MM.1S (cell line): ENCODE data around the gene CCDC28A.
A peak's percentile ranks its signal among the peaks of the same experiment; 100 is the strongest.

Experiments
- DNase-seq: peaks from one replicate; pipeline ENCODE4 v3.0.0-alpha.2; 2015
- H2AFZ ChIP-seq: fragments of 300-600 bp; sonication (generic); 2 replicates; pipeline ENCODE4 v1.6.0; 2016; ENCODE audit warnings: antibody characterized with exemption, low read length
- H3F3A ChIP-seq: fragments of 300-600 bp; sonication (generic); 2 replicates; pipeline ENCODE4 v1.6.1; 2016; ENCODE audit warnings: mild to moderate bottlenecking, antibody characterized with exemption, low read length, moderate library complexity, mixed read lengths; ENCODE audit not compliant: insufficient read depth
- H3K27ac ChIP-seq: fragments of 300-600 bp; sonication (generic); 2 replicates; pipeline ENCODE4 v1.5.1; 2016; ENCODE audit warnings: mild to moderate bottlenecking, low read length
- H3K27me3 ChIP-seq: fragments of 300-600 bp; sonication (generic); replicated peaks from 2 replicates; pipeline ENCODE4 v1.6.0; 2016; ENCODE audit warnings: low read length; ENCODE audit not compliant: insufficient read depth
- H3K36me3 ChIP-seq: fragments of 300-600 bp; sonication (generic); replicated peaks from 2 replicates; pipeline ENCODE4 v1.6.1; 2016; ENCODE audit warnings: mild to moderate bottlenecking, low read length, mixed read lengths; ENCODE audit not compliant: insufficient read depth
- H3K4me1 ChIP-seq: fragments of 300-600 bp; sonication (generic); 2 replicates; pipeline ENCODE4 v1.6.1; 2016; ENCODE audit warnings: low read length, mixed read lengths
- H3K4me2 ChIP-seq: fragments of 300-600 bp; sonication (generic); 2 replicates; pipeline ENCODE4 v1.6.0; 2016; ENCODE audit warnings: low read depth, low read length
- H3K4me3 ChIP-seq: fragments of 300-600 bp; sonication (generic); 2 replicates; pipeline ENCODE4 v1.5.1; 2016; ENCODE audit warnings: low read length, mixed read lengths
- H3K79me2 ChIP-seq: fragments of 300-600 bp; sonication (generic); 2 replicates; pipeline ENCODE4 v1.6.1; 2016; ENCODE audit warnings: mixed run types, low read length, mixed read lengths
- H3K9ac ChIP-seq: fragments of 300-600 bp; sonication (generic); 2 replicates; pipeline ENCODE4 v1.6.1; 2016; ENCODE audit warnings: low read length, mixed read lengths
- H3K9me2 ChIP-seq: fragments of 300-600 bp; sonication (generic); replicated peaks from 2 replicates; pipeline ENCODE4 v1.6.1; 2016; ENCODE audit warnings: mild to moderate bottlenecking, low read length, mixed read lengths; ENCODE audit not compliant: insufficient read depth
- H3K9me3 ChIP-seq: fragments of 300-600 bp; sonication (generic); replicated peaks from 2 replicates; pipeline ENCODE4 v1.6.1; 2016; ENCODE audit warnings: mild to moderate bottlenecking, low read length, mixed read lengths; ENCODE audit not compliant: insufficient read depth
- H4K20me1 ChIP-seq: fragments of 300-600 bp; sonication (generic); 2 replicates; pipeline ENCODE4 v1.6.1; 2016; ENCODE audit warnings: mild to moderate bottlenecking, low read length, moderate library complexity, mixed read lengths; ENCODE audit not compliant: insufficient read depth
- CTCF ChIP-seq: fragments of 300-600 bp; sonication (generic); IDR thresholded peaks from 2 replicates; pipeline ENCODE4 v1.5.1; 2016; ENCODE audit warnings: antibody characterized with exemption, low read length, mixed read lengths
- EZH2 ChIP-seq: fragments of 300-600 bp; sonication (generic); optimal IDR thresholded peaks from 2 replicates; pipeline ENCODE3; 2017; ENCODE audit warnings: low read depth, mild to moderate bottlenecking, antibody characterized with exemption, low read length, mixed read lengths
- EZH2phosphoT487 ChIP-seq: fragments of 300-600 bp; sonication (generic); IDR thresholded peaks from 2 replicates; pipeline ENCODE4 v1.6.1; 2018; ENCODE audit warnings: antibody characterized with exemption, low read length

The CCDC28A gene

DNA sequence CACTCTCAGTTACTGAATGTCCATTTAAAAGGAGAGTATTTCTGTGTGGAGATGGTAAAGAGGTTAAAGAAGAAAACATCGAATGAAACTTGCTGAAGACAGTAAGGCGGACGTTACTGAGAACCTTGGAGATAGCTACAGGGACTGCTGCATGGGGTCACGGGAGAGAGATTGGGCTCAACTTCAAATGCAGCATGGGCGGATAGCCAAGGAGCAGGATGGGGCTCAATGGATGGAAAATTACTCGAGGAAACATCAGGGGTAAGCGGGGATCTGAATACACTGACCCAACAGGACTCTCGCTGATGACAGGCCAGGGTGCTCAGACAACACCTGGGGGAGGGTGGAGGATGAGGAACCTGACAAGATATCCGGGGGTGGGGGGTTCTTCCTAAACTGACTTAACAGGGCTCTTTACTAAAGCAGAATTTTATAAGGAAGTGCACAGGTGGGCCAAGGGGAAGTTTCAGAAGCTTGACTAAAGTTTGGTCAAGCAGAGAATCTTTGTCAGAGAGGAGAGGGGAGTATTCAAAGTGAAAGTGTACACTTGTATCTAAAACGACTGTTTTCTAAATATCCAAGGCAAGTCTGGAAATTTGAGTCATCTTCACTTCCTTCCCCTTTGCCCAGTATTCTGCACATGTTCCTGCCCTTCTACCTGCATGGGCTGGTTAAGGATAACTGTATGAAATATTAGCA lies 45.1 kb downstream of the CCDC28A start:
- no peak overlapping the region for H3K27ac ChIP-seq
- H3K36me3 ChIP-seq: no peaks in the 10 kb centered on the region
- no peaks in the 10 kb centered on the region for H4K20me1 ChIP-seq
- H3K9me2 ChIP-seq: no peaks in the 10 kb centered on the region
- no peaks in the 10 kb centered on the region for H3K9me3 ChIP-seq
- TF ChIP-seq EZH2phosphoT487 (no peak), CTCF (no peak), EZH2 (no peak)
- no peak for DNase-seq
- H3K79me2 ChIP-seq: no peaks in the 10 kb centered on the region
- no peaks in the 10 kb centered on the region for H3F3A ChIP-seq
- no peaks in the 10 kb centered on the region for H3K27me3 ChIP-seq
- H3K4me1 ChIP-seq: 0 out of 2 replicates have a peak, but pooled peaks cover 9% of the 10 kb centered on the region
- no peak overlapping the region for H2AFZ ChIP-seq
- no peak overlapping the region for H3K9ac ChIP-seq
- no peak overlapping the region for H3K4me3 ChIP-seq
- peak overlapping the region; percentile 25; the same call in 1 of the 2 replicates for H3K4me2 ChIP-seq

- 0 out of 2 replicates have a peak, but pooled peaks cover 9% of the 10 kb centered on the region for H3K4me1 ChIP-seq
- TF ChIP-seq EZH2phosphoT487 (no peak), EZH2 (no peak), CTCF (no peak)
- H4K20me1 ChIP-seq: no peaks in the 10 kb centered on the region
- no peak overlapping the region for H3K9ac ChIP-seq
- H3K36me3 ChIP-seq: no peaks in the 10 kb centered on the region
- no peak for DNase-seq
- H3K9me3 ChIP-seq: no peaks in the 10 kb centered on the region
- no peak overlapping the region for H3K4me3 ChIP-seq
- no peak overlapping the region for H2AFZ ChIP-seq
- H3K9me2 ChIP-seq: no peaks in the 10 kb centered on the region
- H3K79me2 ChIP-seq: no peaks in the 10 kb centered on the region
- 0 out of 2 replicates have a peak overlapping the region, but pooled peaks have one; percentile 3 for H3K4me2 ChIP-seq
- H3K27ac ChIP-seq: no peak overlapping the region
- H3K27me3 ChIP-seq: no peaks in the 10 kb centered on the region
- H3F3A ChIP-seq: no peaks in the 10 kb centered on the region
Observed at GRCh38 chr6:138821519-138821918, 48.0 kb downstream of the CCDC28A start.

GRCh38 chr6:138824482-138825144 lies 51.0 kb downstream of the CCDC28A start:
- Histone ChIP-seq H3K79me2 (no peaks in the 10 kb centered on the region), H4K20me1 (no peaks in the 10 kb centered on the region), H3K4me3 (no peak overlapping the region), H3K9me3 (no peaks in the 10 kb centered on the region), H3K9ac (no peak overlapping the region), H3K4me2 (no peak overlapping the region), H3K27me3 (no peaks in the 10 kb centered on the region), H3K4me1 (0 out of 2 replicates have a peak, but pooled peaks cover 9% of the 10 kb centered on the region), H2AFZ (no peak overlapping the region), H3K27ac (no peak overlapping the region), H3F3A (no peaks in the 10 kb centered on the region), H3K36me3 (no peaks in the 10 kb centered on the region), H3K9me2 (no peaks in the 10 kb centered on the region)
- TF ChIP-seq CTCF (no peak), EZH2phosphoT487 (no peak), EZH2 (no peak)
- DNase-seq: no peak
